ENCODE measurements around the gene ZEB1.

Gene ZEB1

GRCh38 chr10:31288001-31288400, 31.0 kb upstream of the ZEB1 start:
- TF ChIP-seq, protein P1, sequence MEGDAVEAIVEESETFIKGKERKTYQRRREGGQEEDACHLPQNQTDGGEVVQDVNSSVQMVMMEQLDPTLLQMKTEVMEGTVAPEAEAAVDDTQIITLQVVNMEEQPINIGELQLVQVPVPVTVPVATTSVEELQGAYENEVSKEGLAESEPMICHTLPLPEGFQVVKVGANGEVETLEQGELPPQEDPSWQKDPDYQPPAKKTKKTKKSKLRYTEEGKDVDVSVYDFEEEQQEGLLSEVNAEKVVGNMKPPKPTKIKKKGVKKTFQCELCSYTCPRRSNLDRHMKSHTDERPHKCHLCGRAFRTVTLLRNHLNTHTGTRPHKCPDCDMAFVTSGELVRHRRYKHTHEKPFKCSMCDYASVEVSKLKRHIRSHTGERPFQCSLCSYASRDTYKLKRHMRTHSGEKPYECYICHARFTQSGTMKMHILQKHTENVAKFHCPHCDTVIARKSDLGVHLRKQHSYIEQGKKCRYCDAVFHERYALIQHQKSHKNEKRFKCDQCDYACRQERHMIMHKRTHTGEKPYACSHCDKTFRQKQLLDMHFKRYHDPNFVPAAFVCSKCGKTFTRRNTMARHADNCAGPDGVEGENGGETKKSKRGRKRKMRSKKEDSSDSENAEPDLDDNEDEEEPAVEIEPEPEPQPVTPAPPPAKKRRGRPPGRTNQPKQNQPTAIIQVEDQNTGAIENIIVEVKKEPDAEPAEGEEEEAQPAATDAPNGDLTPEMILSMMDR (conservative IDR thresholded peaks at IDR 0.05): no peak
- no peak for TF ChIP-seq ZFX (IDR thresholded peaks at IDR 0.05)
- H3K27ac ChIP-seq: no peak overlapping the region

GRCh38 chr10:31288962-31289361, 30.1 kb upstream of the ZEB1 start:
- TF ChIP-seq, protein P1 (conservative IDR thresholded peaks at IDR 0.05): no peak
- TF ChIP-seq ZFX (IDR thresholded peaks at IDR 0.05): no peak

GRCh38 chr10:31290386-31290785, 28.6 kb upstream of the ZEB1 start:
- TF ChIP-seq, protein P1 (conservative IDR thresholded peaks at IDR 0.05): no peak
- no peak for TF ChIP-seq ZFX (IDR thresholded peaks at IDR 0.05)
- H3K27ac ChIP-seq: no peak overlapping the region

More at GRCh38 chr10:31288962-31289361, 30.1 kb upstream of the ZEB1 start:
- H3K27ac ChIP-seq: no peak overlapping the region

GRCh38 chr10:31291123-31291522, 27.9 kb upstream of the ZEB1 start:
- TF ChIP-seq, protein P1 (conservative IDR thresholded peaks at IDR 0.05): no peak
- no peak for TF ChIP-seq ZFX (IDR thresholded peaks at IDR 0.05)
- no peak overlapping the region for H3K27ac ChIP-seq

- no peak overlapping the region for H3K27ac ChIP-seq
- TF ChIP-seq, protein P1 (conservative IDR thresholded peaks at IDR 0.05): no peak
- TF ChIP-seq ZFX (IDR thresholded peaks at IDR 0.05): no peak
These were observed 24.5 kb upstream of the ZEB1 start for GRCh38 chr10:31294558-31294957.

DNA sequence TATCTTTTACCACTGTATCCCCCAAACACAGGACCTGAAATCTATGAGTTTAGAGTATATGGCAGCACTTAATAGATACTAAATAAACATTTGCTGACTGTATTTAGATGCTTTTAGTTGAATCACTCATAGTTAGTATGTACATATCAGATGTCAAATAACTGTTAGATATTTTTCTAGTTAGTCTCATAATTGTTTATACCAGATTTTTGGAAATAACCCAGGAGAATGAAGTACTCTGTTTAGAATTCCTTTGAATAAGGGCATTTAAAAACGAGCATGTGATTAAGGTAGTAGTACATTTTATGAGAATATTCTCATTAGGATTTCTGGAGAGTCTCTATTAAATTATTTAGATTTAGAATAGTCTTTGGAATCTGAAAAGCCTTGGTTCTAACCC, 22.3 kb upstream of the ZEB1 start:
- no peak overlapping the region for H3K27ac ChIP-seq
- TF ChIP-seq, protein P1 (conservative IDR thresholded peaks at IDR 0.05): no peak
- TF ChIP-seq ZFX (IDR thresholded peaks at IDR 0.05): no peak

- H3K27ac ChIP-seq: no peak overlapping the region
- TF ChIP-seq, protein P1 (conservative IDR thresholded peaks at IDR 0.05): no peak
- no peak for TF ChIP-seq ZFX (IDR thresholded peaks at IDR 0.05)
These were observed 19.9 kb upstream of the ZEB1 start for GRCh38 chr10:31299119-31299518.
